SH-SY5Y (cell line): Measurements from ENCODE around the gene P3H1.

Experiments used
- GATA2 ChIP-seq: IDR thresholded peaks from 2 replicates; pipeline ENCODE4 v1.6.1; 2011; ENCODE audit warnings: mild to moderate bottlenecking, low read depth, low read length
- GATA3 ChIP-seq: IDR thresholded peaks from 2 replicates; pipeline ENCODE4 v1.6.1; 2011; ENCODE audit warnings: low read depth, mild to moderate bottlenecking, low read length, moderate library complexity

GRCh38 chr1:42801832-42802473 lies 35.1 kb upstream of the P3H1 start:
- TF ChIP-seq GATA2 (no peak), GATA3 (no peak)
